ENCODE results near the gene CACNG4.

- TF ChIP-seq, protein P1, sequence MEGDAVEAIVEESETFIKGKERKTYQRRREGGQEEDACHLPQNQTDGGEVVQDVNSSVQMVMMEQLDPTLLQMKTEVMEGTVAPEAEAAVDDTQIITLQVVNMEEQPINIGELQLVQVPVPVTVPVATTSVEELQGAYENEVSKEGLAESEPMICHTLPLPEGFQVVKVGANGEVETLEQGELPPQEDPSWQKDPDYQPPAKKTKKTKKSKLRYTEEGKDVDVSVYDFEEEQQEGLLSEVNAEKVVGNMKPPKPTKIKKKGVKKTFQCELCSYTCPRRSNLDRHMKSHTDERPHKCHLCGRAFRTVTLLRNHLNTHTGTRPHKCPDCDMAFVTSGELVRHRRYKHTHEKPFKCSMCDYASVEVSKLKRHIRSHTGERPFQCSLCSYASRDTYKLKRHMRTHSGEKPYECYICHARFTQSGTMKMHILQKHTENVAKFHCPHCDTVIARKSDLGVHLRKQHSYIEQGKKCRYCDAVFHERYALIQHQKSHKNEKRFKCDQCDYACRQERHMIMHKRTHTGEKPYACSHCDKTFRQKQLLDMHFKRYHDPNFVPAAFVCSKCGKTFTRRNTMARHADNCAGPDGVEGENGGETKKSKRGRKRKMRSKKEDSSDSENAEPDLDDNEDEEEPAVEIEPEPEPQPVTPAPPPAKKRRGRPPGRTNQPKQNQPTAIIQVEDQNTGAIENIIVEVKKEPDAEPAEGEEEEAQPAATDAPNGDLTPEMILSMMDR (IDR thresholded peaks at IDR 0.05) = no peak
- no peak for TF ChIP-seq POLR2A (IDR thresholded peaks at IDR 0.05)
Measured at GRCh38 chr17:67040652-67041051, 76.1 kb downstream of the CACNG4 start.
